PC-9 (cell line): ENCODE data around the gene CCDC107.

Experiments
- CTCF ChIP-seq: fragments of 200-600 bp; sonication (generic); conservative IDR thresholded peaks from 2 replicates; pipeline ENCODE4 v1.6.1; 2017; ENCODE audit warnings: mixed run types, antibody characterized with exemption, mild to moderate bottlenecking, moderate library complexity
- EZH2 ChIP-seq: fragments of 200-600 bp; sonication (generic); IDR thresholded peaks from 2 replicates; pipeline ENCODE4 v1.8.0; 2017; ENCODE audit warnings: antibody characterized with exemption, low read depth

DNA sequence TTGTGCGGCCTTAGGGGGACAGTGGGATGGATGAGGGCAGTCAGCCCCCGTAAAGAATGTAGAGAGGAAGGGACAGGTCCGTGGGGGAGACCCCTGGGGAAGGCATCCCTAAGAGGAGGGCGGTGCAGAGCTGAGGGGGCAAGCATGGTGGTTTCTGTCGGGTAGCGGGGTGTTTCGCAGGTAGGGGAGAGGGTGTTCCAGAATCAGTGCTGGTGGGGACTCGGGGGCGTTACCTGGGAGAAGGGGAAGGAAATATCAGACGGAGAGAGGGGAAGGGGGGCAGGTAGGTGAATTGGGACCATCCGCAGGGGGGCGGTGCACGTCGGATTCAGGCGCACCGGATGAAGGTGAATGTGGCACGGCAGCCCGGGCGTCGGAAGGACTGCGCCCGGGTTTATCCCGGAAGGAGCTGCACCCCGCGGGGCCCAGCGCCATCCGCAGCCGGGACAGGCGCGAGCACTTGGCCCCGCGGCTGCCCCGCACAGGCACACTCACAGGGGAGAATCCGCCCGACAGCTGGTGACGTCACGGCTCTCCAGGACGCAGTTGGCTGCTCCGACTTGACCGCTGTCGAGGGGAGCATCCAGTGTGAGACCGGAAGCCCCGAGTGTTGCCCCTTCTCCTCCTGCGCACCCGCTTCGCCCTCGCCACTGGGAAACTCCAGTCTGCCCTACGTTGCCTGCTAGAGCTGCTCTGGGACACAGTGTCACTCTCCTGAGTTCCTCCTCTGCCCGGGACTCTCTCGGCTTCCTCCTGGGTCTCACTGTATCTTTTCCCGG lies 41.2 kb upstream of the CCDC107 start:
- TF ChIP-seq CTCF (no peak), EZH2 (no peak)
